HepG2 (cell line): Measurements from ENCODE around the gene HBA2. TPM values are rescaled to one million over a fixed set of nuclear protein-coding genes. Genes with fewer than 3 reads are reported as not detected.
A peak's percentile ranks its signal among the peaks of the same experiment; 100 is the strongest.
"Not testable (repeated sequence)": the region's sequence is repeated elsewhere in the genome, so short reads cannot be mapped to it uniquely, and the experiment has no call there.

Experiments used
- ATAC-seq: fragments of 200-7000 bp; cut with Tn5 transposase; 3 replicates; pipeline ENCODE4 v1.9.1; 2020; ENCODE audit warnings: mild to moderate bottlenecking, moderate library complexity
- BruUV-seq: library from RNA; stranded (reverse); fragments of 400-500 nt; replicated peaks from 2 replicates; lab custom pipeline; 2021; lab: Mats Ljungman, UMichigan
- CTCF ChIA-PET: fragments of 300-600 bp; formaldehyde crosslinking; extraction: SDS; loops from one replicate; lab custom pipeline; 2021; ENCODE audit warnings: low total read pairs, inconsistent platforms, low intra/inter-chr PET ratio; lab: Yijun Ruan, JAX
- POLR2A ChIA-PET: fragments of 350-600 bp; sonication (Branson Sonifier 250); formaldehyde crosslinking; loops from one replicate; lab custom pipeline; 2020; ENCODE audit warnings: antibody characterized with exemption, inconsistent platforms; lab: Yijun Ruan, JAX
- DNase-seq: peaks from one replicate; pipeline ENCODE4 v3.0.0-alpha.2; 2015; ENCODE audit warnings: low spot score
- FAIRE-seq: peaks from 3 replicates; lab custom pipeline; 2011; peaks lifted over from hg19 to GRCh38; lab: Jason Lieb, UNC
- H2AFZ ChIP-seq: one replicate; pipeline ENCODE4 v1.6.1; 2011; ENCODE audit warnings: low read length, inconsistent platforms
- H3K27ac ChIP-seq: fragments of 300-600 bp; 3 replicates; pipeline ENCODE4 v1.8.0; 2011; ENCODE audit warnings: mixed run types, mild to moderate bottlenecking, mixed read lengths, low read length, inconsistent platforms; ENCODE audit not compliant: insufficient read depth; ENCODE audit errors: extremely low read length
- H3K27me3 ChIP-seq, 2 experiments: fragments of 200-600 bp in 1 of 2; 2 replicates in 1 of 2; 3 replicates in 1 of 2; pipeline versions ENCODE4 v1.6.0 to v1.8.0; 2011; ENCODE audit warnings: low read length in 2 of 2, mild to moderate bottlenecking in 2 of 2, moderate library complexity in 2 of 2, inconsistent platforms in 1 of 2; ENCODE audit not compliant: insufficient read depth in 2 of 2, control insufficient read depth in 1 of 2
- H3K36me3 ChIP-seq, 2 experiments: fragments of 200-600 bp in 1 of 2; replicated peaks in 1 of 2; 2 replicates in 1 of 2; 3 replicates in 1 of 2; pipeline versions ENCODE4 v1.5.1 to v1.8.0; 2011; ENCODE audit warnings: low read length in 2 of 2, inconsistent platforms in 1 of 2; ENCODE audit not compliant: insufficient read depth in 2 of 2, control insufficient read depth in 1 of 2
- H3K4me1 ChIP-seq: 2 replicates; pipeline ENCODE4 v1.5.1; 2012; ENCODE audit warnings: low read length, inconsistent platforms; ENCODE audit not compliant: insufficient read depth
- H3K4me2 ChIP-seq: 2 replicates; pipeline ENCODE4 v1.6.0; 2011; ENCODE audit warnings: low read depth, low read length, inconsistent platforms
- H3K4me3 ChIP-seq, 3 experiments: fragments of 200-600 bp in 1 of 3; sonication (generic), shearing (Covaris generic) in 1 of 3; replicated peaks in 1 of 3; 2 replicates each; pipeline ENCODE4 v1.5.1; 2011 to 2016; ENCODE audit warnings: low read length in 3 of 3, inconsistent platforms in 2 of 3, low read depth in 2 of 3, mild to moderate bottlenecking in 2 of 3, control low read depth in 1 of 3, mixed read lengths in 1 of 3; ENCODE audit not compliant: insufficient read depth in 1 of 3
- H3K79me2 ChIP-seq: one replicate; pipeline ENCODE4 v1.6.1; 2011; ENCODE audit warnings: low read length, inconsistent platforms; ENCODE audit not compliant: insufficient read depth
- H3K9ac ChIP-seq: 2 replicates; pipeline ENCODE4 v1.6.0; 2011; ENCODE audit warnings: mild to moderate bottlenecking, low read depth, low read length, inconsistent platforms; ENCODE audit not compliant: insufficient read depth
- H3K9me3 ChIP-seq: 2 replicates; pipeline ENCODE4 v1.5.1; 2012; ENCODE audit warnings: mild to moderate bottlenecking, low read length
- H4K20me1 ChIP-seq: 2 replicates; pipeline ENCODE4 v1.6.0; 2011; ENCODE audit warnings: inconsistent platforms, mild to moderate bottlenecking, low read length, moderate library complexity; ENCODE audit not compliant: insufficient read depth
- GZF1 ChIP-seq: sonication (generic); formaldehyde crosslinking; IDR thresholded peaks from 2 replicates; pipeline ENCODE4 v1.5.1; 2020; ENCODE audit warnings: mild to moderate bottlenecking, missing genetic modification reagents
- HNRNPL ChIP-seq: fragments of 200-400 bp; formaldehyde crosslinking; IDR thresholded peaks from 2 replicates; pipeline ENCODE4 v1.6.1; 2017; ENCODE audit warnings: mild to moderate bottlenecking, low read depth, low read length
- WGBS: methylation state at CpG from one replicate; pipeline ENCODE4 v1.1.6; 2017; ENCODE audit warnings: low lambda C conversion rate; 5-methylcytosine and 5-hydroxymethylcytosine counted together
- in situ Hi-C: cut with HindIII; loops from 2 replicates; pipeline ENCODE4 v1.10.0; 2017; ENCODE audit warnings: low pct_unique_long_range_greater_than_20kb; ENCODE audit not compliant: extremely low pct_ligation_motif_present
- intact Hi-C: fragments of 100-400 bp; cut with micrococcal nuclease; formaldehyde crosslinking; loops from one replicate; pipeline ENCODE4 v1.10.0; 2022; ENCODE audit not compliant: unreplicated experiment
- polyA plus RNA-seq, 8 experiments: library from polyadenylated mRNA; depleted of rRNA in 3 of 8; stranded (reverse) in 7 of 8; unstranded in 1 of 8; fragments of >200 nt; fragmentation: Illumina TruSeq in 4 of 8; extraction: Trizol in 4 of 8; gene quantifications; 2 replicates each; pipeline versions ENCODE4 v1.2.1 to v1.2.3, GENCODE V29; 2011 to 2016; ENCODE audit warnings: low read depth in 4 of 8, missing spikeins in 1 of 8, mixed read lengths in 1 of 8; ENCODE audit not compliant: insufficient read depth in 1 of 8
- total RNA-seq, 5 experiments: library from RNA; depleted of rRNA; stranded (reverse); fragments of >200 nt; fragmentation: Illumina TruSeq; extraction: Trizol; gene quantifications; 2 replicates each; pipeline ENCODE4 v1.2.3, GENCODE V29; 2016; ENCODE audit warnings: low read depth in 1 of 5
- TF ChIP-seq, protein P1 (sequence below): sonication (generic); formaldehyde crosslinking; IDR thresholded peaks from 2 replicates; pipeline ENCODE4 v1.5.0; 2020; ENCODE audit warnings: mild to moderate bottlenecking, missing genetic modification reagents

Gene HBA2
- total and polyA plus RNA-seq, 2 of the 13 experiments (the other 11 are each of a cell fraction or from before 2014, with no cell fraction given), result not detected

DNA sequence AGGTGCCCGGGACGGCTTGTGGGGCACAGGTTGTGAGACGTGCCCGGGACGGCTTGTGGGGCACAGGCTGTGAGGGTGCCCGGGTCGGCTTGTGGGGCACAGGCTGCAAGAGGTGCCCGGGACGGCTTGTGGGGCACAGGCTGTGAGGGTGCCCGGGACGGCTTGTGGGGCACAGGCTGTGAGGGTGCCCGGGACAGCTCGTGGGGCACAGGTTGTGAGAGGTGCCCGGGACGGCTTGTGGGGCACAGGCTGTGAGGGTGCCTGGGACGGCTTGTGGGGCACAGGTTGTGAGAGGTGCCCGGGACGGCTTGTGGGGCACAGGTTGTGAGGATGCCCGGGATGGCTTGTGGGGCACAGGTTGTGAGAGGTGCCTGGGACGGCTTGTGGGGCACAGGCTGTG is 12.4 kb upstream of the HBA2 start:
- H3K36me3 ChIP-seq, H3K79me2 ChIP-seq, POLR2A ChIA-PET, H3K9ac ChIP-seq, CTCF ChIA-PET, intact Hi-C loops, H4K20me1 ChIP-seq, in situ Hi-C loops, H2AFZ ChIP-seq, H3K4me3 ChIP-seq, DNase-seq, H3K27ac ChIP-seq, BruUV-seq, H3K4me2 ChIP-seq, H3K9me3 ChIP-seq, FAIRE-seq, ATAC-seq: not testable (repeated sequence)
- peaks cover 3 to 47% of the 10 kb centered on the region in 2 experiments for H3K27me3 ChIP-seq
- 0 out of 2 replicates have a peak, but pooled peaks have one; percentile 50 for TF ChIP-seq HNRNPL
- 6% methylated on average over 12 of the region's 20 CpGs for WGBS
- H3K4me1 ChIP-seq, result peaks cover 22% of the 10 kb centered on the region

DNA sequence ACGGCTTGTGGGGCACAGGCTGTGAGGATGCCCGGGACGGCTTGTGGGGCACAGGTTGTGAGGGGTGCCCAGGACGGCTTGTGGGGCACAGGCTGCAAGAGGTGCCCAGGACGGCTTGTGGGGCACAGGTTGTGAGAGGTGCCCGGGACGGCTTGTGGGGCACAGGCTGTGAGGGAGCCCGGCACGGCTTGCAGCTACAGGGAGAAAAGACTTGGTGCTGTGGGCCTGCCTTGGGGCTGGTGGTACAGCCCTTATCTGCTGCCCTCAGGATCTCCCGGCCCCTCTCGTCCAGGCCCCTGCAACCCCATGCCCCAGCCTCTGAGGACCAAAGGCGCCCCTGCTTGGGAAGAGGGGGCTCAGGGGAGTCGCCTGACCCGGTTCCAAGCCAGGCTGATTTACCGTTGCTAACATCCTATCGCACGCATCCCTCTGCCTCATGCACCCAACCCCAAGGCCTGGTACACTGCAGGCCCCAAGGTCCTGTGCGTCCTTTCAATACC is 11.9 kb upstream of the HBA2 start:
- no peak for DNase-seq
- no peak for ATAC-seq
- no TSS peak for BruUV-seq
- Histone ChIP-seq H3K36me3 (no peaks in the 10 kb centered on the region), H3K27me3 (peaks cover 6 to 52% of the 10 kb centered on the region in 2 experiments), H3K4me2 (no peak overlapping the region), H3K4me3 (no peak overlapping the region), H3K4me1 (peaks cover 27% of the 10 kb centered on the region), H3K9me3 (no peaks in the 10 kb centered on the region), H3K79me2 (no peaks in the 10 kb centered on the region), H4K20me1 (peaks cover 3% of the 10 kb centered on the region; the same call in 1 of the 2 replicates), H2AFZ (no peak overlapping the region), H3K9ac (no peak overlapping the region), H3K27ac (no peak overlapping the region)
- 7% methylated on average over 11 of the region's 18 CpGs for WGBS
- intact Hi-C loops (no loop called here), in situ Hi-C loops (no loop called here)
- CTCF ChIA-PET, result no interaction called here
- FAIRE-seq, result no peak
- POLR2A ChIA-PET, result no interaction called here
- TF ChIP-seq, protein P1, sequence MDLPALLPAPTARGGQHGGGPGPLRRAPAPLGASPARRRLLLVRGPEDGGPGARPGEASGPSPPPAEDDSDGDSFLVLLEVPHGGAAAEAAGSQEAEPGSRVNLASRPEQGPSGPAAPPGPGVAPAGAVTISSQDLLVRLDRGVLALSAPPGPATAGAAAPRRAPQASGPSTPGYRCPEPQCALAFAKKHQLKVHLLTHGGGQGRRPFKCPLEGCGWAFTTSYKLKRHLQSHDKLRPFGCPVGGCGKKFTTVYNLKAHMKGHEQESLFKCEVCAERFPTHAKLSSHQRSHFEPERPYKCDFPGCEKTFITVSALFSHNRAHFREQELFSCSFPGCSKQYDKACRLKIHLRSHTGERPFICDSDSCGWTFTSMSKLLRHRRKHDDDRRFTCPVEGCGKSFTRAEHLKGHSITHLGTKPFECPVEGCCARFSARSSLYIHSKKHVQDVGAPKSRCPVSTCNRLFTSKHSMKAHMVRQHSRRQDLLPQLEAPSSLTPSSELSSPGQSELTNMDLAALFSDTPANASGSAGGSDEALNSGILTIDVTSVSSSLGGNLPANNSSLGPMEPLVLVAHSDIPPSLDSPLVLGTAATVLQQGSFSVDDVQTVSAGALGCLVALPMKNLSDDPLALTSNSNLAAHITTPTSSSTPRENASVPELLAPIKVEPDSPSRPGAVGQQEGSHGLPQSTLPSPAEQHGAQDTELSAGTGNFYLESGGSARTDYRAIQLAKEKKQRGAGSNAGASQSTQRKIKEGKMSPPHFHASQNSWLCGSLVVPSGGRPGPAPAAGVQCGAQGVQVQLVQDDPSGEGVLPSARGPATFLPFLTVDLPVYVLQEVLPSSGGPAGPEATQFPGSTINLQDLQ, result no peak
- TF ChIP-seq GZF1 (CRISPR knock-in tag), result no peak
- TF ChIP-seq, all 625 proteins: peak for 0
